Retina (tissue), 1 donor: ENCODE data around the gene IQCK.
A peak's percentile ranks its signal among the peaks of the same experiment; 100 is the strongest.
"Not testable (repeated sequence)": the region's sequence is repeated elsewhere in the genome, so short reads cannot be mapped to it uniquely, and the experiment has no call there.

Experiments used
- DNase-seq: peaks from one replicate; pipeline ENCODE4 v3.0.0-alpha.2; 2016

Gene IQCK

GRCh38 chr16:19717741-19718623 is at the start of gene IQCK, which contains the start of gene KNOP1:
IQCK (plus strand) TSS chr16:19718271; CDS start chr16:19718307, 36 bp downstream.
KNOP1 (minus strand) TSS chr16:19718227; CDS start chr16:19715035, 3,192 bp downstream.
- DNase-seq = peak; percentile 95

- DNase-seq = no peak
Observed at GRCh38 chr16:19672378-19672777, 45.7 kb upstream of the IQCK start.

- DNase-seq = no peak
Observed at GRCh38 chr16:19674485-19674884, 43.6 kb upstream of the IQCK start.

- no peak for DNase-seq
Observed at GRCh38 chr16:19677402-19677801, 40.7 kb upstream of the IQCK start.

GRCh38 chr16:19678804-19679203 is 39.3 kb upstream of the IQCK start:
- DNase-seq = no peak

- DNase-seq = not testable (repeated sequence)
Observed at GRCh38 chr16:19679281-19679680, 38.8 kb upstream of the IQCK start.

- DNase-seq = no peak
Observed at GRCh38 chr16:19680881-19681340, 37.2 kb upstream of the IQCK start.

GRCh38 chr16:19681637-19682036 is 36.4 kb upstream of the IQCK start:
- no peak for DNase-seq

GRCh38 chr16:19683453-19684236 is 34.4 kb upstream of the IQCK start:
- DNase-seq = no peak

- DNase-seq = no peak
Observed at GRCh38 chr16:19685176-19685575, 32.9 kb upstream of the IQCK start.

GRCh38 chr16:19687279-19687678 is 30.8 kb upstream of the IQCK start:
- DNase-seq = no peak

- no peak for DNase-seq
Observed at GRCh38 chr16:19688396-19689024, 29.6 kb upstream of the IQCK start.

GRCh38 chr16:19689342-19689741 is 28.7 kb upstream of the IQCK start:
- no peak for DNase-seq

GRCh38 chr16:19690196-19690595 is 27.9 kb upstream of the IQCK start:
- no peak for DNase-seq

GRCh38 chr16:19691161-19691711 is 26.8 kb upstream of the IQCK start:
- DNase-seq = no peak

GRCh38 chr16:19694989-19695388 is 23.1 kb upstream of the IQCK start:
- DNase-seq = no peak

- no peak for DNase-seq
Observed at GRCh38 chr16:19696328-19696727, 21.7 kb upstream of the IQCK start.

- no peak for DNase-seq
Observed at GRCh38 chr16:19696961-19697360, 21.1 kb upstream of the IQCK start.

GRCh38 chr16:19697756-19698318 is 20.2 kb upstream of the IQCK start:
- no peak for DNase-seq

GRCh38 chr16:19698480-19699465 is 19.3 kb upstream of the IQCK start:
- DNase-seq = no peak

- DNase-seq = no peak
Observed at GRCh38 chr16:19699472-19699871, 18.6 kb upstream of the IQCK start.
